ENCODE measurements around the gene FAM234B. TPM values are rescaled to one million over a fixed set of nuclear protein-coding genes. Genes with fewer than 3 reads are reported as not detected.

Gene FAM234B
- total and polyA plus RNA-seq, 2 of the 8 experiments (the other 6 are each of a cell fraction or from before 2014, with no cell fraction given), result 12.5 to 29.1 TPM

DNA sequence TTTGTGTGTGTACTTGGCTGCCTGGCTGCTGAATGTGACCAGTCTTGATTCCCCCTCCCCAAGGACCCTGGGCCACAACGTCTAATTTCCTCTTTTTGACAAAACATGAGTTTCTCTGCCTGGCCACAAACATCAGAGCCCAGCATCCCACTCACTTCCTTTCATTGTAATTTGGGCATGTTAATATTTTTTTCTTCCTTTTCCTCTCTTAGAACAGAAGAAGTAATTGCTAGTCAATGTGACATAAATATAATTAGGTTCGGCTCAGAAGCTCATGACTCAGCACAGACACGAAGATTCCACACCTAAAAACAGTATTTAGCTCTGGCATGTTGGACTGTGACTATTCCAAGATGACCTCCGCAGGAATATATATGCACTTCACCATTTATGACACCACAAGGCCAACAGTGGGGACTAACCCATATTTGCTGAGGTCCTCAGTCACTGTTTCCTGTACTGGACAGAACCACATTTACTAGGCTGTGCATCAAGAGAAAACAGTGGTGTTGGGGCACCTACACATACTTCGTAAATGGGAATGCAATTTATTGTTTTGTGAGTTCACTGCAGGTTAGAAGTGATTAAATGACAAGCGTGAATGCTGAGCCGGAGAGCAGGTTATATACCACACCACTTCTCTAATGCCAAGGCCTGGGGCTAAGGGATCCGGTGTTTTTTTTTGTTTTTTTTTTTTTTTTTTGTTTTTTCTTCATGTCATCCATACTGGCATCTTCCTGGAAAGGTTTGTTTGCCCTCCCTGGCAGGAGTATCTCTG lies 55.1 kb downstream of the FAM234B start (continued):
- no peak for TF ChIP-seq HDAC2 (IDR thresholded peaks at IDR 0.05; ENCODE audit: borderline replicate concordance in 1 of 2, low read depth in 2 of 2, low read length in 2 of 2)
- TF ChIP-seq, protein P1, sequence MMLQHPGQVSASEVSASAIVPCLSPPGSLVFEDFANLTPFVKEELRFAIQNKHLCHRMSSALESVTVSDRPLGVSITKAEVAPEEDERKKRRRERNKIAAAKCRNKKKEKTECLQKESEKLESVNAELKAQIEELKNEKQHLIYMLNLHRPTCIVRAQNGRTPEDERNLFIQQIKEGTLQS (IDR thresholded peaks at IDR 0.05; ENCODE audit: insufficient read depth, low read depth, low read length), result no peak
- TF ChIP-seq PHF8 (conservative IDR thresholded peaks at IDR 0.05; ENCODE audit: low read depth, low read length), result no peak
- no peak for TF ChIP-seq EP300 (IDR thresholded peaks at IDR 0.05; ENCODE audit: borderline replicate concordance in 1 of 2, low read depth in 2 of 2, low read length in 2 of 2)
- no peak for TF ChIP-seq KDM4A (IDR thresholded peaks at IDR 0.05; ENCODE audit: low read depth, low read length, severe bottlenecking)
- no peak for TF ChIP-seq CREB1 (IDR thresholded peaks at IDR 0.05)
- no peak for TF ChIP-seq JUND (IDR thresholded peaks at IDR 0.05; ENCODE audit: low read length)
- TF ChIP-seq POLR2A (IDR thresholded peaks at IDR 0.05; ENCODE audit: control extremely low read depth in 1 of 2, low read depth in 2 of 2, low read length in 2 of 2), result no peak
- no peak for TF ChIP-seq EGR1 (IDR thresholded peaks at IDR 0.05; ENCODE audit: borderline replicate concordance, low read depth, low read length)
